Hepatocyte (in vitro differentiated cells): Measurements from ENCODE around the gene TCF12.

ENCODE experiments used
- CTCF ChIP-seq: fragments of 200-600 bp; sonication (generic); IDR thresholded peaks from 2 replicates; pipeline ENCODE4 v1.5.1; 2016; ENCODE audit warnings: antibody characterized with exemption, mild to moderate bottlenecking; ENCODE audit not compliant: poor library complexity
- EZH2 ChIP-seq: fragments of 200-600 bp; sonication (generic); IDR thresholded peaks from 2 replicates; pipeline ENCODE4 v1.6.1; 2016; ENCODE audit warnings: antibody characterized with exemption, mild to moderate bottlenecking, borderline replicate concordance
- EZH2phosphoT487 ChIP-seq: fragments of 200-600 bp; sonication (generic); IDR thresholded peaks from one replicate; pipeline ENCODE4 v1.6.1; 2018; ENCODE audit warnings: antibody characterized with exemption, mild to moderate bottlenecking, low read depth, moderate library complexity; ENCODE audit not compliant: unreplicated experiment, severe bottlenecking

GRCh38 chr15:57134851-57135250 is 216.4 kb downstream of the TCF12 start:
- TF ChIP-seq EZH2 (no peak), CTCF (no peak), EZH2phosphoT487 (no peak)
